MM.1S (cell line): Measurements from ENCODE around the gene TMEM127.

Source experiments
- CTCF ChIP-seq: fragments of 300-600 bp; sonication (generic); IDR thresholded peaks from 2 replicates; pipeline ENCODE4 v1.5.1; 2016; ENCODE audit warnings: antibody characterized with exemption, low read length, mixed read lengths
- EZH2 ChIP-seq: fragments of 300-600 bp; sonication (generic); optimal IDR thresholded peaks from 2 replicates; pipeline ENCODE3; 2017; ENCODE audit warnings: low read depth, mild to moderate bottlenecking, antibody characterized with exemption, low read length, mixed read lengths
- EZH2phosphoT487 ChIP-seq: fragments of 300-600 bp; sonication (generic); IDR thresholded peaks from 2 replicates; pipeline ENCODE4 v1.6.1; 2018; ENCODE audit warnings: antibody characterized with exemption, low read length

- TF ChIP-seq CTCF (no peak), EZH2phosphoT487 (no peak), EZH2 (no peak)
These were observed 47.2 kb downstream of the TMEM127 start for GRCh38 chr2:96218508-96219131.
